Epithelial cell of proximal tubule (primary cell): Measurements from ENCODE around the gene C9orf50. TPM values are rescaled to one million over a fixed set of nuclear protein-coding genes. Genes with fewer than 3 reads are reported as not detected.
"Not testable (repeated sequence)": the region's sequence is repeated elsewhere in the genome, so short reads cannot be mapped to it uniquely, and the experiment has no call there.

Source experiments
- DNase-seq: peaks from one replicate; pipeline ENCODE4 v3.0.0-alpha.2; 2011; ENCODE audit warnings: low read depth
- H3K4me3 ChIP-seq: 2 replicates; pipeline ENCODE4 v1.5.1; 2011; ENCODE audit warnings: low read depth, mild to moderate bottlenecking, low read length
- CTCF ChIP-seq: conservative IDR thresholded peaks from 2 replicates; pipeline ENCODE4 v1.5.1; 2012; ENCODE audit warnings: low read depth, mild to moderate bottlenecking, low read length
- total RNA-seq: library from RNA; depleted of rRNA; stranded (reverse); fragments of >200 nt; gene quantifications from 2 replicates; pipeline ENCODE4 v1.2.3, GENCODE V29; 2015

Gene C9orf50
- total RNA-seq, 1 donor from 2014 or later, result 0.69 TPM

- H3K4me3 ChIP-seq, result peak overlapping the region; percentile 56
- DNase-seq, result no peak
- no peak for TF ChIP-seq CTCF
These were observed 24.2 kb downstream of the C9orf50 start for GRCh38 chr9:129596541-129597331.

- H3K4me3 ChIP-seq, result no peak overlapping the region
- TF ChIP-seq CTCF, result no peak
- DNase-seq, result no peak
These were observed 24.9 kb downstream of the C9orf50 start for GRCh38 chr9:129595903-129596540.

GRCh38 chr9:129595311-129595741 is 25.6 kb downstream of the C9orf50 start:
- H3K4me3 ChIP-seq, result no peak overlapping the region
- TF ChIP-seq CTCF, result no peak
- no peak for DNase-seq

GRCh38 chr9:129594632-129595031 is 26.3 kb downstream of the C9orf50 start:
- H3K4me3 ChIP-seq, result no peak overlapping the region
- no peak for TF ChIP-seq CTCF
- DNase-seq, result no peak

- DNase-seq, H3K4me3 ChIP-seq: not testable (repeated sequence)
These were observed 28.1 kb downstream of the C9orf50 start for GRCh38 chr9:129592790-129593189.

- no peak for TF ChIP-seq CTCF
- DNase-seq, result no peak
- no peak overlapping the region for H3K4me3 ChIP-seq
These were observed 29.0 kb downstream of the C9orf50 start for GRCh38 chr9:129591916-129592315.

- no peak for TF ChIP-seq CTCF
- no peak for DNase-seq
- no peak overlapping the region for H3K4me3 ChIP-seq
These were observed 30.4 kb downstream of the C9orf50 start for GRCh38 chr9:129590466-129590865.
